Stimulated activated CD4-positive, alpha-beta T cell treated with anti-CD3 and anti-CD28 coated beads, TNF-alpha, amount 100 ng/mL, for 24 hours (primary cell): ENCODE measurements around the gene ZNF778.

Experiments used
- DNase-seq, 3 experiments: peaks; one replicate each; pipeline ENCODE4 v3.0.0-alpha.2; 2020; ENCODE audit warnings: low read depth in 3 of 3

Gene ZNF778

DNA sequence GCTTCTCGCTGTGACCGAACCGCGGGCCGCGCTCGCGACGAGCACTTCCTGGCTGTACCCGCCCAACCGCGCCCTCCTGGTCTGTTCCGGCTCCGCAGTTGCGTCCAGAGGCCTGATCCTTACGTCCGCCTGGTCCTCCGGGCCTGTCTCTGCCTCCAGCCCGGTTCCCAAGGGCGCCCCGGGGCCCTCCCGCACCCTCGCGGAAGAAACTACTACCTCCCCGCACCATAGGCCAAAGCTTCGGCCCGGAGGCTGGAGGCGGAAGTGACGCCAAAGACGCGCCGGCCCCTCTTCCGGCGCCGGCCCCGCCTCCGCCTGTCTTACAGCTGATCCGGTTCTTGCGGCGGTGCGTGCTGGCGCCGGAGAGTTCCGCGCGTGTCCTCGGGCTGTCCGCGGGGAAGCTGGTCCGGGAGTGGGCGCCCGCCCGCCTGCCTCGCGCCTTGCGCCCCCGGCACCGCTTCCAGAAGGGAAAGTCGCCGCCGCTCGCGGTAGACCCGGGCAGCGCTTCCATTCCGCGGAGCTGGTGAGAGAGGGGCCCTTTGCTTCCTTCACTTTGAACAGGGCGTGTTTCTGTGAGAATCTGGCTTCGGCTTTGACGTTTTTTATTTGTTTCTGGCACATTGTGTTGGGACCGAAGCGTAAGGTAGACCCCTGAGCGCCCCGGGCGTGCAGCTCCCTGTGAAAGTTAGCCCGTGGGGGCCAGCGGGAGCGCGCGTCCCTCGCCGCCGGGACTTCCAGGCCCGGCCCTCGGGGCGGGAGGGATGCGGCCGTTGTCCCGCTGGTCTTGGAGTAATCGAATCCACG, at the start of gene ZNF778:
ZNF778 (plus strand) TSS at position 316 of the 804 bp plus-strand sequence. CDS start 3,425 bp downstream, outside the sequence.
- peak; percentile 57 to 76 (median 59) for DNase-seq

DNA sequence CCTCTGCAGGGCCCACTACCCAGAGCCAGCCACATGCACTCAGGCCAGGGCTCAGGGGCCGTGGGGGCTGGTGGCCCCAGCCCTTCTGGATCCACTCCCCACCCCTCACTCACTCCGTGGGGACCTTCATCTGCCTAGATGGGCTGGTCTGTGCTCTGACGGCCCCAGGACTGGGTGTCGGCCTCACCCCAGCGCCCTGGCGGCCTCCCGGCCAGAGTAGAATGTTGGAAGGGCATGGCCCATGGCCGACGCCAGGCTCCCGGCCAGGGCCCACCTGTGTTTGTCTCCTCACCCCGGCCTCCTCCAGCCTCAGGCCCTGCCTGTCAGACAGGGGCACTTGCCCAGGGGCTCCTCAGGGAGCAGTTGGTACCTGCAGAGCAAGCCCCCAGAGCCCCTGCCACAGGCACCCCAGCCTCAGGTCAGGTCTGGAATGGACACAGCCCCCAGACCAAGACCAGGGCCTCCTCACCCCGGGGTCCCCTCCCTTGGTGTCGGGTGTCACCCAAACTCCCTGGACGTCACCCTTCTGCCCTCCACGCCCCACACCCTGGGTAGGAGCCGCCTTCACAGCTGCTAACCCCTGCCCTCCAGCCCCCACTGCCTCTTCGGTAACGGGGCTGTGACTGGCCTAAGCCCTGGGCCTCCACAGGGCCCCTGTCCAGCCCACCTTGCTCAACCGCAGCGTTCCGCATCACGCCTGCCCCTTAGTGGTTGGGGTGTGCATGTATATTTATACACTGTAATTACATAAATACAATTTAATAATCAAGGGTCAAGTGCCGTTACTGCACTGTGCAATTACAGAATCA, 48.9 kb upstream of the ZNF778 start:
- no peak for DNase-seq

DNA sequence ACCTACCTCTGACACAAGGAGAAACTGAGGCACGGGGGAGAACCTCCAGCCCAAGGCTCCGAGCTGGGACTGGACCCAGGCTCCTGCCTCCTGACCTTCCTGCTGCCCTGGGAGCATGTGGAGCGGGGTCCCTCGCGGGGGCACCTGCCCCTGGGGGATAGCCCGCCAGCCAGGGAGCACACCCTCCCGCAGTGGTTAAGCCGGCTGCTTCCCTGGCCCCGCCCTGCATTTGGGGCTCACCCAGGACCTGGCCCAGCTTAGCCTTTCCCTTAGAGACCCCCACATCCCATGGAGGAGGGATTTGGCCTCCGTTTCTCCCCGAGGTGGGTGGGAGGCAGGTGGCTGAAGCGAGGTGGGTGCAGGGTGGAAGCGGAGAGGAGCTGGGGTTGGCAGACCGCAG, 47.7 kb upstream of the ZNF778 start:
- no peak for DNase-seq

DNA sequence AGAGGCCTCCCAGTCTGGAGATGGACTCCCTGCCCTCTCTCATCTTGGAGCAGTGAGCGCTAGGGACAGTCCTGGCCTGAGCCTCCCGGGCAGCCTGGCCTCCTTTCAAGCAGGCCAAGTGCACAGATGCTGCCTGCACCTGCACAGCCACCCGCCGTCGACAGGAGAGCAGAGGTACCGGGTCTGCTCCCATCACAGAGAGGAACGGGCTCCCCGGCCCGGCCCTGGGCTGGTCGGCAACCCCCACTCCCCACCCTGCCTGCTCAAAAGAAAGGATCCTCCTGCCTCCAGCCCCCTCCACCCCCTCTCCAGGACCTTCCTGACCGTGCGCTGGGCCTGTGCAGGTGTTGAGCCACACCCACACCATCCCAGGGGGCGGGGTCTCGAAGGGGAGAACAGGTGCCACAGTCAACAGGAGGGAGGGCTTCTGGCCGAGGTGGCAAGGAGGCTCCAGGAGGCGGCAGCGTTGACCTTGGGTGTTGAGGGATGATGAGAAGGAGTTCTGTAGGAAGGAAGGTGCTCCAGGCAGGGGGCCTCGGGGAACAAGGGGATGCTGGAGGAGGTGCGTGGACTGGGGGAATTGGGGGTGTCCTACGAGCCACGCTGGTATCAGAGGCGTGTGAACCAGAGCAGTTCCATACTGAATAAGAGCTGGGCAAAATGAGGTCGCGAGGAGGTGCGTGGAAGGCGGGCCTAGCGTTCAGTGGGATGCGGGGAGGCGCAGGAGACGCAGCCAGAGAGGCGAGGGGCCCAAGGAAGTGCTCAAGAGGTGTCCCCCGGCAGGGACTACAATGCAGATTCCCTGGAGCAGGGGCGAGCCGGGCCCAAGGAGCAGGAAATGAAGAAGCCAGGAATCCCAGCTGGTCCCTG, 46.9 kb upstream of the ZNF778 start:
- DNase-seq = no peak

DNA sequence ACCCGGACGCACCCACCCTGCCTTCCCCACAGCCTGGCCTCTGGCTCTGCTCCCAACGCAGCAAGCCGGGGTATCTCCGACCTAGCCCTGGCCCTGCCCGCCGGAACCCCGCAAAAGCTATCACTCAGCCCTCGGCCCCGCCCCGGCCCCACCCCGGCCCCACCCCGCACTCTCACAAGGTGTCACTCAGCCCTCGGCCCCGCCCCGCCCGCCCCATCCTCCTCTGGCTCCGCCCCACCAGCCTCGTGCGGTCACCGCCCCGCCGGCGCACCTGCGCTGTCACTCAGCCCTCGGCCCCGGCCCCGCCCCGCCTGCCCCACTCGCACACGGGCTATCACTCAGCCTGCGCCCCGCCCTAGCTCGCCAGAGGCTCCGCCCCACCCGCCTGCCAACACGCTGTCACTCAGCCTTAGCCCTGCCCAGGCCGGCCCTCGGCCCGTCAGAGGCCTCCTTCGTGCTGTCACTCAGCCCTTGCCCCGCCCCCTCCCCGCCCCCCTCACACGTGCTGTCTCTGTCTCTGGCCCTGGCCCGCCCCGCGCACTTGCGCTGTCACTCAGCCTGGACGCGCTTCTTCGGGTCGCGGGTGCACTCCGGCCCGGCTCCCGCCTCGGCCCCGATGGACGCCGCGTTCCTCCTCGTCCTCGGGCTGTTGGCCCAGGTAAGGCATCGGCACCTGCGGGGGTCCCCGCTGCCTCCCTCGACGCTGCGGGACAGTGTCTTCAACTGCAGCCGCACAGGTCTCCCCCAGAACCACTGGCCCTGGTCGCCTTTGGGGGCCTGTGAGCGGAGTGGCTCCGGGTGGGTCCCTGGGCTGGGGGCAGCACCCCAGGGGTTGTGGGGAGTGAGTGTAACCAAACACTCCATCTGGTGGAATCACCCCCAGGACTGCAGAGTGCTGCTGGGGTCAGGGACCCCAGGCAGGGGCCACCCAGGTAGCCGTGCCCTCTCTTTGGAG, 46.0 kb upstream of the ZNF778 start, which contains the start of gene CDH15:
CDH15 (plus strand) TSS at position 533 of the 955 bp plus-strand sequence; CDS start at position 617, 84 bp downstream.
- DNase-seq = peak; percentile 88 to 97 (median 90)

DNA sequence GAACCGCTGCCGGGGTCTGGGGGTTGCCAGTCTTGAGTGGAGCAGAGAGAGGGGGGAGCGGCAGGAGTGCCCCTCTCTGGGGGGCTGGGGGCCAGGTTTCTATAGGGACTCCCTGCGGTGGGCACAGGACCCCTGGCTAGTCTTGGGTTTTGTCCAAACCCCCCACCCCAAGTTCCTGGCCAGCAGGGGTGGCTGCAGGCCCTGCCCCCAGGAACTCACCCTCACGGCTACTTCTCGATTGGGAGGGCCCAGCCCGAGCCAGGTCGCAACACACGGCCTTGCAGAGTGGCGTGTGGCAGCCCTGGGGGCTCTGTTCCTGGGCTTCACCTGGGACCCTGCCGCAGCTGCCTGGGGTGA, 45.4 kb upstream of the ZNF778 start:
- DNase-seq = no peak

DNA sequence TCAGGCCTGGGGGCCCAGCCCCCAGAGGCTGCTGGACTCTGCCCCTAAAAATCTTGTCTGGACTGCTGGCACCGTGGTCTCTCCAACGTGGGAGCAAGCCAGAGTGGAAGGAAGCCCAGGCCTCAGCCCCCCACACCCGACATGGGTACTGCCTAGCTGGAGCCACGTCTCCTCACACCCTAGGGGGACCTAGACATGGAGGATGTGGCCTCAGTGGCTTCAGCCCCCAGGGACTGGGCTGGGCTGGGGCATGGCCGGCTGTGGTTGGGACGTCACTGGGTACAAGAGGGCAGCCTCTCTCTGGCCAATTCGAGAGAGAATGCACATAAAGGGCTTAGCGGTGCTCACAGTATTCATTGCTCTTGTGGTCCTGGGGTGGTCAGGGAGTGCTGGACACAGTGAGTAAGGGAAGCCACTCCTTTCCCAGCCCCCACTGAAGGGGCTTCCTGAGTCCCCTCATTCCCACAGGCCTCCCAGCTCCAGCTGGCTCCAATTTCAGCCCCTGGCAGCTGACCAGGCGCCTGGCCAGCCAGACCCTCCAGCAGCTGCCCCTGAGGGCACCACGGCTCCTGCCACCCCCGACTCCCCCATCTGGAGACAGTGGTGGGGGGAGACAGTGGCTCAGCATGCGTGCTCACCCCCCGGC, 44.9 kb upstream of the ZNF778 start:
- DNase-seq = no peak

DNA sequence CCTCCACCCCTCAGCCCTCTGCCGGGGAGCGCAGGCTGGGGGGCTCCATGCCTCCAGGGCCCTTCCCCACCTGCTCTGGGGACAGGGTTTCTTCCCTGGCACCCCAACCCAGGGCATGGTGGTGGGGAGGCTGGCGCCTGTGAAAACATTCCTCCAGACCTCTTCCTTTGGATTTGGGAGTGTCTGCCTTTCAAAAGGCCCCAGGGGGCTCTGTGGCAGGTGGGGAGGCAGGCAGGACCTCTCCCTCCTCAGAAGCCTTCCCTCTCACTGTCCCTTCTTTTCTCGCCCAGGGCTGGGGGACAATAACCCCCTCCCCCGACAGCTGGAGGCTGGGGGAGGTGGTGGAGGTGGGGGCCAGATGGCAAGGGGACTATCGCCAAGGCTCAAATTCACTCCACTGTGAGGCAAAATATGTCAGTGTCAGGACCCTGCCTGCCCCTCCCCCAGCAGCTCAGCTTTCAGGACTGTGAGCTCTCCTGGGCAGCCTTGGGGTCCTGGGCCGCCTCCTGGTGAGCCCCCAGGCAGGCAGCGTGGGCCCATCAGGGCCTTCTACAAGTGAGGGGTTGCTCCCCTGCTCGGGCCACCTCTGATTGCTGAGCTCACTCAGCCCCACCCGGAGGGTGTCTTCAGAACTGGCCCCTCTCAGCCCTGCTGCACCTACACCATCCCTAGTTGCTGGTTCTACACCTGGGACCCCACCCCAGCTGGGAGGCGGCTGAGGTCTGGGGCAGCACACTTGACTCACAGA, 44.2 kb upstream of the ZNF778 start:
- DNase-seq = no peak

DNA sequence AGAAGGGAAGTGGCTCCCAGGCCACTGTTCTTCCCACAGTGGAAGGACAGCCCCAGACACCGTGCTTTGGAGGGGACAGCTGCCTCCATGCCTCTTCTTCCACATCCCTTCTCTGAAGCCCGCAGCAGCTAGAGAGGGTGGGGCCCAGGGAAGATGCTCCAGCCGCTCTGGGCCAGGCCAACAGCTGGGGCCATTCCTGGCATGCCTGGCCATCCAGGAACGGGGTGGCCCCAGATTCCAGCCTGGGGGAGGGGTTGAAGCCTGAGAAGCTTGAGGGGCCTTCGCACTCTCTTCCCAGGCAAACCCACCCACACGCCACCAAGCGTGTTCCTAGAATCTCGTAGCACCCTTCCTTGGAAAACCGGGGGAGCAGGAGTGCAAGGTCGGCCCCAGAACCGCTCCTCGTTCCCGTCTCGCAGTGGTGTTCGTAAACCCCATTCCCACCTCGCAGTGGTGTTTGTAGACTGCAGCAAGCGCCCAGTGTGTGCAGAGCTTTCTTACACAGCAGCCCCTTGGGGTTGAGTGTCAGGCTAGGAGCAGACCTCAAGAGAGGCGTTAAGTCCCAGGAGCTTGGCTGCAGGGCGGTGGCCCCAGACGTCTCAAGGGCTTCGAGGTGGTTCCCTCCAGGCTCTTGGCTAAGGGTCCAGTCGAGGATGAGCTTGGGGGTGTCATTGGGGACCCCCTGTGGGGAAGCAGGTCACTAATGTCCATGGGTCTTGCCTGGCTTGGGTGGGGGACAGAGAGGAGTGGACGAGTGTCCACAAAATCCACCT, 43.3 kb upstream of the ZNF778 start:
- no peak for DNase-seq

DNA sequence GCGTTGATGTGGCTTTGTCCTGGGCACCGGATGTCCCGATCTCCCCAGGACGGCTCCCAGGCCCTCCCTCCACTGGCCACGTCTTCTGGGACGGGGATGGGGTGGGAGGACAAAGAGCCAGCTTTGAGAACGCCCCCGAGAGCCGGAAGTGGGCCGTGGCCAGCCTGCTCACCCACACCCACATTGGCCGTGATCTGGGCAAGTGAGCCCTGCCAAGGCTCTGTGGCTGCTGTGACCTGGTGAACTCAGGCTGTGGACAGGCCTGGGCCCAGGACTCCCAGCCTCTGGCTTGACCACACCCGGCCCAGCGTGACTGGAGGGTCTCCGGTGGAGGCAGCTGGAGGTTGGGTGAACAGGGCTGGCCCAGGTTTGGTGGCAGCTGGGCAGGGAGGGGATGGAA, 42.6 kb upstream of the ZNF778 start:
- DNase-seq = no peak

DNA sequence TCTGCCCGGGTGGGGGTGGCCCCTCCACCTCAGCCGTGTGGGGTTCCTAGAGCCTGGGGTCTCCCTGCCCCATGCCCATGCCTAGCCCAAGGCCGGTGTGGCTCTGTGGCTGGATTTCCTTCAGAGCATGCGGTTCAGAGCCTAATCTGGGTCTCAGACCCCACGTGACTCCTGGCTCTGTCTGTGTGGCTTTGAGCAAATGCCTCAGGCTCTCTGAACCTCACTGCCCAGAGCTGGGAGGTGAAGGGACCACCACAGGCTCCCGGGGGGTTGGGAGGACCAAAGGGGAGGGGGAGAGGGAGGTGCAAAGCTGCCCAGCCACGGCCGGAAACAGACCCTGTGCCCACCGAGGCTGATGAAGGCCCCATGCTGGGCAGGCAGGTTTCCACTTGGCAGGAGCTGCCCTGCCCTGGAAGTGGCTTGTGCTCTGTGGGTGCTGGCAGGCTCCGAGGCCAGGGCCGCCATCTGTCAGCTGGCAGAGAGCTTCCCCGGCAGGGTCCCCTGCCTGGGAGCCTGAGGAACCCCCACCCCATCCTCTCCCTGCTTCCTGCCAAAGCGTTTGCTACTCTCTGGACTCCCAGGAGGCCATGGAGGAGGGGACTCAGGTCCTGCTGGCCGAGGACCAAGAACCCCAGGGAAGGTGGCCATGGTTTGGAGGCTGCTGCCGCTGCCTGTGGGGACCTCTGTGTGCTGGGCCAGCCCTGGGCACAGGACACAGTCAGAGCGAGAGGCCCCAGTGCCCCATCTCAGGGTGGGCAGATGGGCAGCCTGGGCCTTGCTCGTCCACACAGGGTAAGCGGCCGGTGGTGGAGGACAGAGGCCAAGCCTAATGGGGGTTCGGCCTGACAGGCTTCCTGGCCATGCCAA, 42.0 kb upstream of the ZNF778 start:
- no peak for DNase-seq

DNA sequence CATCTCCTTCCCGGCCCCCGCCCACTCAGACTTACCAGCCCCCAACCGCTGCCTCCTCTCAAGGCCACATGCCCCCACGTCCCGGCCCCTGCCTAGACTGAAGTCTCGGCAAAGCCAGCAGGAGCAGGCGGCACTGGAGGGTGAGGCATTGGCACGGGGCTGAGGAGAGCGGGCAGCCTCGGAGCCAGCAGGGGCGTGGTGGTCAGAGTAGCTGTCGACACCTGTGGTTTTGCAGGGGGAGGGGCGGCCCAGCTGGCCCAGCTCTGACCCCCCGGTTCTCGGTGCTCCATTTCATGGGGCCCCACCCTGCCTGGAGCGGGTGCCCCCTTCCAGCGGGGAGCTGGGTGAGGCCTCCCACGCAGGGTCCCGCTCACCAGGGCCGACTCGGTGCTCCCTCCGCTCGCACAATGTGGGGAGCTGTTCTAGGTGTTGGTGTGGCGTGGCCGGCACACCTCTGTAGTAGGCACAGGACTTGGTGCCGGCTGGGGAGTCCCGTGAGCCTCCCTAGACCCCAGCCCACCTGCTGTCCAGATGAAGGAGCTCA, 41.3 kb upstream of the ZNF778 start:
- DNase-seq = no peak

DNA sequence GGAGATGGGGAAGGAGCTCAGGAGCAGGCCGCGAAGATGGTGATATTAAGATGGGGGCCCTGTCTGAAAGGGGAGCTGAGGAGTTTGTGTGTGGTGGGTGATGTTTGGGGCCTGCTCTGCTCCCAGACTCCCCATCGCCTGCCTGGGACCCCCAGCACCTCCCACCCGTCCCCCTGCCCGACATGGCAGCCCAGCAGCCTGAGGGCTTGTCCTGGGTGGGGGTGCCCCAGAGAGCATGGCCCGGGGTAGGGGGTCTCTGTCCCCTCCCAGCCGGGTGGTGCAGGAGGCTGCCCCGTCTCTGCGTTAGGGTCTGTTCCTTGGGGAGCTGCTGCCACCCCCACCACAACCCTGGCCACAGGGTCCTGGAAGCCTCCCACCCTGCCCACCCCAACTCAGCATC, 40.8 kb upstream of the ZNF778 start:
- DNase-seq = no peak

DNA sequence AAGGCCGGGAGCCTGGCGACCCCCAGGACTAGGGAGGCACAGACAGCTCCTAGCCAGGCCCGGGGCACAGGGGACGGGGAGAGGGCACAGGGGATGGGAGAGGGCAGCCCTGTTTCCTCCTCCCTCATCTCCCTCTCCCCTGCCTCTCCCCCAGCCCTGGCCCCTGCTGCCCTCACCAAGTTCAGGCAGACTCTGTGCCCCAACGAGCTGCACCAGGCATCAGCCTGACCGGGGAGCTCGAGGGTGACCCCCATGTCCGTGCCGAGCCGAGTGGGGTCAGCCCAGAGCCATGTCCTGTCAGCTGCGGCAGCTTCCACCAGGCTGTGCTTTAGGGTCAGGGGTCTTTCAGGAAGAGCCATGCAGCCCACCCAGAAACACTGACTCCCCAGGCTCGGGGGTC, 40.0 kb upstream of the ZNF778 start:
- no peak for DNase-seq

DNA sequence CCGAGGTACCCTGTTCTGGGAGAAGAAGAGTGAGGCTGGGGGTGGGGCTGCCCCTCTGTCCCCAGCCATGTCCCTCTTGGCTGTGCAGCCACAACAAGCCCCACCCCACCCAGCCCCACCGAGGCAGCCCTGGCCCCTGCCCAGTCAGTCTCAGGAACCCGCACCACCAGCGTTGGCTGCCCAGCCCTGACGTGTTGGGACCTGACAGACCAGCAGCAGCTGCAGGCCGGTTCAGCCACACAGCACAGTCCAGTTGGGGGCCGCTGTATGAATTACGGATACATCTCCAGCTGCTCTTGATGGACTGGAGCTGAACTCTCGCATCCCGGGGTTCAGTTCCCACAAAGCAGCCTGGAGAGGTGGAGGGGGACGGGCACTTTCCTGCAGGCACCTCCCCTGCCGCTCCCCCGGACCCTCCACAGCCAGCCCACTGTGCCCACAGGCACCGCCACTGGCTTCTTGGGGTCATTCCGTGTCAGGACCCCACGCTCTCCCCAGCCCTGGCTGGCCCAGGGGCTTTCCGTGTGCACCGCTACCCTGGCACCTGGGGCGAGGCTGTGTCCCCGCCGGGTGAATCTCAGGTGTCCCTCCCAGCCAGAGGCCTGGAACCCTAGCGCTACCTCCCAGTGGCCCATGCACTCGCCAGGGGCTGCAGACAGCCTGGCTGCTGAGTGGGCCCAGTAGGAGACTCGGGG, 38.9 kb upstream of the ZNF778 start:
- DNase-seq = no peak

DNA sequence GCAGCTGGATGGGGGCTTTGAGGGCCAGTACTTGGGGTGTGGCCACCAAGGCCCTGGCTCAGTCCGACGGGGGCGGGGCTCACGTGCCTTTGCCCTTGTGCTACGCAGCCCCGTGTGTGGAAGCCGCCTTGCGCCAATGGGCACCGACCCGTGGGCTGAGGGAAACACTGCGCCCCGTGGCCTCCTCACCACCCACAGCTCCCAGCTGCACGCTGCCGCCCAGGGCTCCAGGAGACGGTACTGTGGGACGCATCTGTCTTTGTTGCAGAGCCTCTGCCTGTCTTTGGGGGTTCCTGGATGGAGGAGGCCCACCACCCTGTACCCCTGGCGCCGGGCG, 38.4 kb upstream of the ZNF778 start:
- no peak for DNase-seq
